Mucosa of rectum (tissue), 2 donors: Measurements from ENCODE around the gene SYT11.
"Not testable (repeated sequence)": the region's sequence is repeated elsewhere in the genome, so short reads cannot be mapped to it uniquely, and the experiment has no call there.

Experiments
- H3K27ac ChIP-seq, 2 donors: one replicate each; pipeline ENCODE4 v1.7.0; 2013; ENCODE audit warnings: inconsistent platforms in 2 of 2, low read depth in 2 of 2, low read length in 2 of 2
- H3K27me3 ChIP-seq, 2 donors: one replicate each; pipeline ENCODE4 v1.7.0; 2013; ENCODE audit warnings: low read length in 2 of 2; ENCODE audit not compliant: control insufficient read depth in 2 of 2, insufficient read depth in 2 of 2
- H3K36me3 ChIP-seq, 2 donors: one replicate each; pipeline ENCODE4 v1.7.0; 2013; ENCODE audit warnings: low read length in 2 of 2; ENCODE audit not compliant: control insufficient read depth in 2 of 2, insufficient read depth in 2 of 2
- H3K4me1 ChIP-seq, 2 donors: one replicate each; pipeline ENCODE4 v1.7.0; 2013; ENCODE audit warnings: low read length in 2 of 2, mild to moderate bottlenecking in 1 of 2; ENCODE audit not compliant: control insufficient read depth in 2 of 2, insufficient read depth in 2 of 2
- H3K4me3 ChIP-seq, 2 donors: one replicate each; pipeline ENCODE4 v1.7.0; 2013; ENCODE audit warnings: low read length in 2 of 2
- H3K9ac ChIP-seq, 2 donors: one replicate each; pipeline ENCODE4 v1.7.0; 2013; ENCODE audit warnings: low read length in 2 of 2, low read depth in 1 of 2, mild to moderate bottlenecking in 1 of 2
- H3K9me3 ChIP-seq, 2 donors: one replicate each; pipeline ENCODE4 v1.7.0; 2013; ENCODE audit warnings: low read length in 2 of 2; ENCODE audit not compliant: control insufficient read depth in 2 of 2
- donor health status: healthy.
- donor health status: Normal muscosa, but diverticular disease.

Gene SYT11

GRCh38 chr1:155896476-155896875 is 37.1 kb downstream of the SYT11 start:
- peaks cover 27 to 39% of the 10 kb centered on the region in 2 donors for H3K36me3 ChIP-seq
- not testable (repeated sequence) for H3K9me3 ChIP-seq, H3K27ac ChIP-seq, H3K27me3 ChIP-seq, H3K9ac ChIP-seq, H3K4me1 ChIP-seq, H3K4me3 ChIP-seq

- Histone ChIP-seq H3K4me1 (peaks cover 0 to 6% of the 10 kb centered on the region in 2 donors), H3K27me3 (no peaks in the 10 kb centered on the region), H3K4me3 (no peak overlapping the region), H3K9me3 (no peaks in the 10 kb centered on the region), H3K36me3 (peaks cover 32 to 43% of the 10 kb centered on the region in 2 donors), H3K9ac (no peak overlapping the region), H3K27ac (no peak overlapping the region)
These were observed 38.4 kb downstream of the SYT11 start for GRCh38 chr1:155897746-155898145.

- no peaks in the 10 kb centered on the region for H3K9me3 ChIP-seq
- H3K27me3 ChIP-seq = no peaks in the 10 kb centered on the region
- H3K4me1 ChIP-seq = no peaks in the 10 kb centered on the region
- H3K4me3 ChIP-seq = no peak overlapping the region
- no peak overlapping the region for H3K27ac ChIP-seq
- H3K9ac ChIP-seq = no peak overlapping the region
- peaks cover 38 to 48% of the 10 kb centered on the region in 2 donors for H3K36me3 ChIP-seq
These were observed 39.5 kb downstream of the SYT11 start for GRCh38 chr1:155898888-155899287.

DNA sequence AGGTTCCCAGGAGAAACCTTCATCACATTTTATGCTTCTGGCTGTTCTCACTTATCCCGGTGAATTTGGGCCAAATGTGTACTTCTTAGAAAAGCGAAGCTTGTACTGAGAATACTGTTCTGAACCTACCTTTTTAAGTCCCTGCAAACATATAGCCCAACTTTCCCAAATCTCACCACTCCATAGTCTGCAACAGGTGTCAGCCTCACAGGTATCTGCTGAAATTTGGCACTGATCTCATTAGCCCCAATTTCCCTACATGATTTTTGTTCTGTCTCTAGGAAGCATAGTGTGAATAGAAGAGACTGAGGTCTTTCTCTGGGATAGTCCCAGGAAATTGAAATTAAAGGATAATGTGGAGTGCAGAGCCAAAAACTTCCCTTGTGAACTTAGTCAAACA is 40.3 kb downstream of the SYT11 start:
- Histone ChIP-seq H3K27ac (no peak overlapping the region), H3K27me3 (no peaks in the 10 kb centered on the region), H3K36me3 (peaks cover 46 to 55% of the 10 kb centered on the region in 2 donors), H3K9me3 (no peaks in the 10 kb centered on the region), H3K4me3 (no peak overlapping the region), H3K9ac (no peak overlapping the region), H3K4me1 (no peaks in the 10 kb centered on the region)

DNA sequence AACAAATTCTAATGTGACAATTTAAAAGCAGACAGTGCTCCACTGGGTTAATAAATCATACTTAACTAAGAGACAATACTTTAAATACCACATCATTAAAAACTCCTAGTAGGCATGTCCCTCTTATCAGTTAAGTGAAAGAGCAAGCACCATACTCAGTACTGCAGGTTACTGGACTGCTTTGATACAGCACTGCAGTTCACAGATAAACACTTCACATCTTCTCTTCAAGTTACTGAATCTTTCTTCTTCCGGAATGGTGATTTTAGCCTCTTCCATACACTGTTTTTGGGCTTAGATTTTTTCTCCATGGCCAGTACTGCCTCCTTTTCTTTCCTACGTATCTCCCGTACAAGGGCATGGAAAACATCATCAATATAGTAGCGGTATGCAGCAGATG is 40.8 kb downstream of the SYT11 start:
- Histone ChIP-seq H3K36me3 (peaks cover 51 to 60% of the 10 kb centered on the region in 2 donors), H3K27ac (no peak overlapping the region), H3K9ac (no peak overlapping the region)

DNA sequence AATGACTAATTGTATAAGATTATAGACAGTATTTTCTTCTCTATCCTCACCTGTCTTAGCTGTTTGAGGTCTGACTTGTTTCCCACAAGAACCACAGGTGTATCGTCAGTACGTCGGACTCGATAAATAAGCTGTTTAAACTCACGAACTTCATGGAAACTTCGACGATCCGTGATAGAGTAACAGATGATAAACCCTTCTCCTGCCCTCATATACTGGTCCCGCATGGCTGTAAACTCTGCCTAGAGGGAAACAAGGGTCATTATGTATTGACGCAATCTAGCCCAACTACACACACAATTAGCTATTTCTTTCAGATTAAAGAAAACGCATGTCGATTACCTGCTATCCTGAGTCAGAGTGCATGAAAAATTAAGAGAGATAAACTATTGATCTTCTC is 44.9 kb downstream of the SYT11 start:
- Histone ChIP-seq H3K27ac (no peak overlapping the region), H3K27me3 (no peaks in the 10 kb centered on the region), H3K4me1 (no peaks in the 10 kb centered on the region), H3K4me3 (no peak overlapping the region), H3K36me3 (peaks cover 46 to 53% of the 10 kb centered on the region in 2 donors), H3K9ac (no peak overlapping the region), H3K9me3 (no peaks in the 10 kb centered on the region)

More for the DNA sequence above, 40.8 kb downstream of the SYT11 start:
- H3K27me3 ChIP-seq = no peaks in the 10 kb centered on the region
- H3K4me3 ChIP-seq = no peak overlapping the region
- no peaks in the 10 kb centered on the region for H3K4me1 ChIP-seq
- H3K9me3 ChIP-seq = no peaks in the 10 kb centered on the region

DNA sequence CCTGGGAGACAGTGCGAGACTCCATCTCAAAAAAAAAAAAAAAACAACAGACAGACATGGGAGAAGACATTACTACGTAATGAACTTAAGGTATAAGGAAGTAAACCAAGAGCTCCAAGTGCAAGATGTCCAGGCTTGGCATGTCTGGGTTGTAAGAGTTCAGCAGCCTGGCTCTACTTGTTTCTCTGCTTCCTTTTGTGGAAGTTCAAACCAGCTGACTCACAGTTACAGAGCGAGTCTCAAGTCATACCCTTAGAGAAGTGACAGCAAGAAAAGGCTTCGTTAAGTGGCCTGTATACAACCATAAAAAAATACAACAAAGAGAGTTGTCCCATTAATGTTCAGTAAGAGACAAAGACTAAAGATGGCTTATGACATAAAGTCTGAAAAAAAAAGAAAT is 50.5 kb downstream of the SYT11 start:
- peaks cover 21 to 32% of the 10 kb centered on the region in 2 donors for H3K36me3 ChIP-seq
- H3K27me3 ChIP-seq = no peaks in the 10 kb centered on the region
- no peaks in the 10 kb centered on the region for H3K9me3 ChIP-seq
- H3K4me1 ChIP-seq = peaks cover 3 to 10% of the 10 kb centered on the region in 2 donors
- H3K4me3 ChIP-seq = peak overlapping the region; percentile 88 to 92
- H3K27ac ChIP-seq = peak overlapping the region; percentile 88 to 89
- no peak overlapping the region for H3K9ac ChIP-seq

- Histone ChIP-seq H3K36me3 (peaks cover 15 to 34% of the 10 kb centered on the region in 2 donors), H3K9me3 (no peaks in the 10 kb centered on the region), H3K4me1 (peaks cover 3 to 10% of the 10 kb centered on the region in 2 donors), H3K4me3 (peak overlapping the region; percentile 88 to 92), H3K27ac (peak overlapping the region; percentile 88 to 89), H3K27me3 (no peaks in the 10 kb centered on the region), H3K9ac (peak overlapping the region; percentile 73 to 79)
These were observed 51.3 kb downstream of the SYT11 start for GRCh38 chr1:155910621-155911121.

DNA sequence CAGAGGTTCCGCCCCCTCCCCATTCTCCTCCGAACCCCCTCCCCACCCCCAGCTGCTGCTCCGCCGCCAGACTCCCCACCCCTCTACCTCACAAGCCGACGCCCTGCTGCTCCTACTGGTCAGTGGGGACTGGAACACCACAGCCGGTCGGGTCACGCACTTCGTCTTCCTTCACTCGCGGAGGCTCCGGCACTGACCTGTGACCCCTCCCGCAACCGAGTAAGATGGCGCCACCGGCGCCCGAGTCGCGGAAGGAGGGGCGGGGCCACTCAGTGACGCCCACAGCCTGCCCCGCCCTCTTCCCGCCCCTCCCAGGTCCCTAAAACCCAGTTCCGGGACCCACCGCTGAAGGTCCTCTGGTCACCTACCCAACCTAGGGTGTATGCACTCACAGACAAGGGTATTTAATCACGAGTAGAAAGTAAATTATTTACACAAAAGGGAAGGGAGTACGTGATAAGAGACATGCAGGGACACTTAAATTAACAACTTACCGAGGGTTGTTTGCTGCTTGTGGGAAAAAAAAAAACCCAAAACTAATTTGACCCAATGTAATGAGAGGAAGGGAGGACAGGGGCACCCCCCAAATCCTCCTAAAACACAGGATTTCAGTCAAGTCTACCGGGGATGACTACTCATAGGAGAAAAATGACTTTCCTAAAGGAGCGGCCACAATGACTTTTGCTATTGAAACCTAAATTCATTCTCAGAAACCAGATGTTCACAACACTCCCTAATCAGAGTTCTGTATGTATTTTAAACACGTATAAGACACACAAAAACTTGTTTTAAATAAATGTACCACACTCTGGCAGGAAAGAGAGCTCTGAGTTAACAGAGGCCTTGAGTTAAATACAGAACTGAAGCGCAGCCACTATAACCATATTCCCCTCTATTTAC is 52.0 kb downstream of the SYT11 start, which contains the start of gene RIT1:
Gene RIT1 (minus strand): TSS at position 194 of the 900 bp plus-strand sequence. CDS start 588 bp downstream, outside the sequence.
- H3K9me3 ChIP-seq = no peaks in the 10 kb centered on the region
- H3K36me3 ChIP-seq = peaks cover 22 to 42% of the 10 kb centered on the region in 2 donors
- H3K27me3 ChIP-seq = no peaks in the 10 kb centered on the region
- peak within 1 kb of the TSS; percentile 73 to 79 for H3K9ac ChIP-seq
- peak within 1 kb of the TSS; percentile 88 to 92 for H3K4me3 ChIP-seq
- peaks cover 3 to 10% of the 10 kb centered on the region in 2 donors for H3K4me1 ChIP-seq
- H3K27ac ChIP-seq = peak within 1 kb of the TSS; percentile 88 to 89

DNA sequence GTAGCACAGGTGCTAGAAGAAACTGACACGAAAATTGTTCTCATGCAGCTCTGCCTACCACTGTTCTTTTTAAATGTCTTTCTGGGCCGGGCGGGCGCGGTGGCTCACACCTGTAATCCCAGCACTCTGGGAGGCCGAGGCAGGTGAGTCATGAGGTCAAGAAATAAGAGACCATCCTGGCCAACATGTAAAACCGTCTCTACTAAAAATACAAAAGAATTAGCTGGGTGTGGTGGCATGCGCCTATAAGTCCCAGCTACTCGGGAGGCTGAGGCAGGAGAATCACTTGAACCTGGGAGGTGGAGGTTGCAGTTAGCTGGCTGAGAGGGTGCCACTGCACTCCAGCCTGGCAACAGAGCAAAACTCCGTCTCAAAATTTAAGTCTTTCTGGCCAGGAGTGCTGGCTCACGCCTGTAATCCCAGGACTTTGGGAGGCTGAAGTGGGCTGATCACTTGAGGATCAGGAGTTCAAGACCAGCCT is 52.7 kb downstream of the SYT11 start:
- H3K9ac ChIP-seq = peak overlapping the region; percentile 73 to 79
- peaks cover 3 to 10% of the 10 kb centered on the region in 2 donors for H3K4me1 ChIP-seq
- H3K27ac ChIP-seq = peak overlapping the region; percentile 88 to 89
- peak overlapping the region in 1 of 2 donors; percentile 88 for H3K4me3 ChIP-seq
- H3K9me3 ChIP-seq = no peaks in the 10 kb centered on the region
- no peaks in the 10 kb centered on the region for H3K27me3 ChIP-seq
- H3K36me3 ChIP-seq = peaks cover 29 to 46% of the 10 kb centered on the region in 2 donors
